Chondrocyte (in vitro differentiated cells): ENCODE data around the gene MCC. TPM values are rescaled to one million over a fixed set of nuclear protein-coding genes. Genes with fewer than 3 reads are reported as not detected.

Experiments
- DNase-seq: peaks from one replicate; pipeline ENCODE4 v3.0.0; 2021; ENCODE audit warnings: mixed read lengths, low spot score
- H3K27ac Mint-ChIP-seq: one replicate; pipeline ENCODE4 v1.8.0; 2021; ENCODE audit warnings: mild to moderate bottlenecking, moderate library complexity, mixed read lengths; ENCODE audit not compliant: unreplicated experiment
- H3K27me3 Mint-ChIP-seq: 2 replicates; pipeline ENCODE4 v1.8.0; 2021; ENCODE audit warnings: low read depth, mixed read lengths
- H3K36me3 Mint-ChIP-seq: 2 replicates; pipeline ENCODE4 v1.8.0; 2021; ENCODE audit warnings: low read depth, mixed read lengths
- H3K4me1 Mint-ChIP-seq: 2 replicates; pipeline ENCODE4 v1.8.0; 2021; ENCODE audit warnings: low read depth, mild to moderate bottlenecking, mixed read lengths
- H3K4me3 Mint-ChIP-seq: one replicate; pipeline ENCODE4 v1.8.0; 2021; ENCODE audit warnings: mild to moderate bottlenecking, moderate library complexity, mixed read lengths; ENCODE audit not compliant: unreplicated experiment
- H3K9me3 Mint-ChIP-seq: 2 replicates; pipeline ENCODE4 v1.8.0; 2021; ENCODE audit warnings: low read depth, mixed read lengths
- CTCF ChIP-seq: fragments of 200-600 bp; sonication (generic); IDR thresholded peaks from 2 replicates; pipeline ENCODE4 v1.5.0; 2021; ENCODE audit warnings: antibody characterized with exemption, mild to moderate bottlenecking, moderate library complexity
- total RNA-seq: library from RNA; stranded (reverse); gene quantifications from 3 replicates; pipeline ENCODE4 v1.2.1, GENCODE V29; 2021

Gene MCC
- total RNA-seq, 1 donor from 2014 or later = 15.0 TPM

- H3K4me1 Mint-ChIP-seq = no peaks in the 10 kb centered on the region
Observed at GRCh38 chr5:113433862-113434612, 54.2 kb downstream of the MCC start.

GRCh38 chr5:113433071-113433470, 55.2 kb downstream of the MCC start:
- H3K9me3 Mint-ChIP-seq = no peaks in the 10 kb centered on the region
- no peak for TF ChIP-seq CTCF
- no peak for DNase-seq
- H3K4me1 Mint-ChIP-seq = no peaks in the 10 kb centered on the region
- H3K36me3 Mint-ChIP-seq = peaks cover 1% of the 10 kb centered on the region
- no peak overlapping the region for H3K4me3 Mint-ChIP-seq
- H3K27ac Mint-ChIP-seq = no peak overlapping the region
- no peaks in the 10 kb centered on the region for H3K27me3 Mint-ChIP-seq

More at GRCh38 chr5:113433862-113434612, 54.2 kb downstream of the MCC start:
- no peak overlapping the region for H3K27ac Mint-ChIP-seq
- H3K4me3 Mint-ChIP-seq = no peak overlapping the region
- peak; percentile 87 for DNase-seq
- H3K9me3 Mint-ChIP-seq = no peaks in the 10 kb centered on the region
- TF ChIP-seq CTCF = no peak
- H3K27me3 Mint-ChIP-seq = no peaks in the 10 kb centered on the region
- peaks cover under 1% of the 10 kb centered on the region for H3K36me3 Mint-ChIP-seq

GRCh38 chr5:113427871-113428574, 60.2 kb downstream of the MCC start:
- Mint-ChIP-seq H3K27ac (no peak overlapping the region), H3K36me3 (peaks cover 1% of the 10 kb centered on the region), H3K4me1 (no peaks in the 10 kb centered on the region), H3K27me3 (no peaks in the 10 kb centered on the region), H3K4me3 (no peak overlapping the region), H3K9me3 (peaks cover 4% of the 10 kb centered on the region)
- no peak for DNase-seq
- TF ChIP-seq CTCF = no peak

GRCh38 chr5:113425909-113426308, 62.3 kb downstream of the MCC start:
- Mint-ChIP-seq H3K36me3 (peaks cover 1% of the 10 kb centered on the region), H3K4me3 (no peak overlapping the region), H3K27me3 (no peaks in the 10 kb centered on the region), H3K9me3 (peaks cover 4% of the 10 kb centered on the region), H3K27ac (no peak overlapping the region), H3K4me1 (no peaks in the 10 kb centered on the region)
- no peak for TF ChIP-seq CTCF
- no peak for DNase-seq

GRCh38 chr5:113421693-113422092, 66.6 kb downstream of the MCC start:
- TF ChIP-seq CTCF = no peak
- Mint-ChIP-seq H3K9me3 (peaks cover 4% of the 10 kb centered on the region), H3K4me3 (no peak overlapping the region), H3K27ac (no peak overlapping the region), H3K4me1 (no peaks in the 10 kb centered on the region), H3K36me3 (no peaks in the 10 kb centered on the region), H3K27me3 (no peaks in the 10 kb centered on the region)
- DNase-seq = no peak
